ENCODE measurements around the gene NBEAL1.

Gene NBEAL1

DNA sequence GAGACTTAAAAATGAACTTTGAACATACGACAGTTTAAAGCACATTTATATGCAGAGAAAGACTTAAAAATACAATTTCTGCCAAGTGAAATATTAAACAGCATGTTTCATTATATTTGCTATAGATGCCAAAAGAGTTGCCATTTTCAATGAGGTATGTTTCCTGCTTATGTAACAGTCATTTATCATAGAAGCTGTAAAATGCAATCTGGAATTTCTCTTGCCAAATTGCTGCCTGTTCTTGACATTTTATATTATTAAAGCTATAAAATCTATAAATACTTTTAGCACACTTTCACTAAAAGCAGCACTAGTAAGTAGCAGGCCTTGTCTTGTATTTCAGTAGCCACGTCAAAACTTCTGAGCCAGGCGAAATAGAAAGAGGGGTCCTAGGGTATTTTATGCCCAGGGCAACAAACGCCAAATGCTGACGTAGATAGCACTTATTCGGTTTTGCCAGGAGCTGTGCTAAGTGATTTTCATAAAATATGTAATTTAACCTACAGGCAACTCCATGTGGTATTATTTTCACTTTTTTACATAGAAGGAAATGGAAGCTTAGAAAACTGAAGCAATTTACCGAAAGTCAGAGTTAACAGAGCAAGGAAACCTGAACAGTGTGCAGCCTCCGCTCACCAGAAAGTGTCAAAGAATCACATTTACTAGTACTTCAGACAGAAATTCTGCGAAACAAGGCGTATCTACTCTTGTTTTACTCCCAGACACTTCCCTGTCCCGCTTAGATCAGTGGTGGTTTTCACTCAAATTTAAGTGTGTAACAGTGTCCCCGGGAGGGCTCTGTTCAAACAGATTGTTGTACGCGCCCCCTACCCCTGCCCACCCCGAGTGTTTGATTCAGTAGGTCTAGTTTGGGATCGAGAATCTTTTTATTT lies 222.9 kb downstream of the NBEAL1 start:
- Histone ChIP-seq H3K27me3 (replicated peaks; ENCODE audit: insufficient read depth, low read length) (no peaks in the 10 kb centered on the region), H3K4me2 (ENCODE audit: low read depth, low read length) (peak overlapping the region; percentile 70; the same call in 1 of the 2 replicates), H3K4me3 (ENCODE audit: low read length) (no peak overlapping the region), H3K4me1 (ENCODE audit: low read length) (peaks cover 7% of the 10 kb centered on the region), H4K20me1 (ENCODE audit: insufficient read depth, low read length) (no peaks in the 10 kb centered on the region), H3K9ac (ENCODE audit: low read length) (no peak overlapping the region), H3K79me2 (ENCODE audit: low read length) (peaks cover 30% of the 10 kb centered on the region), H3K36me3 (replicated peaks; ENCODE audit: insufficient read depth, low read length) (no peaks in the 10 kb centered on the region; the same call in 1 of the 2 replicates), H3K27ac (ENCODE audit: low read length) (no peak overlapping the region), H3K9me2 (replicated peaks; ENCODE audit: insufficient read depth, low read length) (no peaks in the 10 kb centered on the region), H3F3A (ENCODE audit: insufficient read depth, low read length) (0 out of 2 replicates have a peak, but pooled peaks cover 5% of the 10 kb centered on the region), H3K9me3 (replicated peaks; ENCODE audit: insufficient read depth, low read length) (no peaks in the 10 kb centered on the region), H2AFZ (ENCODE audit: low read length) (no peak overlapping the region)
- no peak for DNase-seq
- no peak for TF ChIP-seq EZH2 (optimal IDR thresholded peaks at IDR 0.05; ENCODE audit: low read depth, low read length)
- no peak for TF ChIP-seq EZH2phosphoT487 (IDR thresholded peaks at IDR 0.05; ENCODE audit: low read length)

DNA sequence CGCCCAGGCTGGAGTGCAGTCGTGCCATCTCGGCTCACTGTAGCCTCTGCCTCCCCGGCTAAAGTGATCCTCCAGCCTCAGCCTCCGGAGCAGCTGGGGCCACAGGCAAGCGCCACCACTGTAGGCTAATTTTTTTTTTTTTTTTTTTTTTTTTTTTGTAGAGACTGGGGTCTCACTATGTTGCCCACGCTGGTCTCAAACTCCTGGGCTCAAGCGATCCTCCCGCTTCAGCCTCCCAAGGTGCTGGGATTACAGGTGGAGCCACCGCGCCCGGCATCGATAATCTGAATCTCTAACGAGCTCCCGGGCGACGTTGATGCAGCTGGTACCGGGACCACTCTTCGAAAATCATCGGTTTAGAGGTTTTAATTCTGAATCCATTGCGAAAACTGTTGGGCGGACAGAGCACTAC lies 223.6 kb downstream of the NBEAL1 start:
- H3K9me3 ChIP-seq (replicated peaks; ENCODE audit: insufficient read depth, low read length): no peaks in the 10 kb centered on the region
- H3K9ac ChIP-seq (ENCODE audit: low read length): peak overlapping the region; percentile 88; the same call in 1 of the 2 replicates
- peak overlapping the region; percentile 90; the same call in 1 of the 2 replicates for H3K27ac ChIP-seq (ENCODE audit: low read length)
- peak overlapping the region; percentile 70; the same call in 1 of the 2 replicates for H3K4me2 ChIP-seq (ENCODE audit: low read depth, low read length)
- peaks cover 37% of the 10 kb centered on the region for H3K79me2 ChIP-seq (ENCODE audit: low read length)
- DNase-seq: no peak
- H3K4me3 ChIP-seq (ENCODE audit: low read length): peak overlapping the region; percentile 75
- TF ChIP-seq, protein P1, sequence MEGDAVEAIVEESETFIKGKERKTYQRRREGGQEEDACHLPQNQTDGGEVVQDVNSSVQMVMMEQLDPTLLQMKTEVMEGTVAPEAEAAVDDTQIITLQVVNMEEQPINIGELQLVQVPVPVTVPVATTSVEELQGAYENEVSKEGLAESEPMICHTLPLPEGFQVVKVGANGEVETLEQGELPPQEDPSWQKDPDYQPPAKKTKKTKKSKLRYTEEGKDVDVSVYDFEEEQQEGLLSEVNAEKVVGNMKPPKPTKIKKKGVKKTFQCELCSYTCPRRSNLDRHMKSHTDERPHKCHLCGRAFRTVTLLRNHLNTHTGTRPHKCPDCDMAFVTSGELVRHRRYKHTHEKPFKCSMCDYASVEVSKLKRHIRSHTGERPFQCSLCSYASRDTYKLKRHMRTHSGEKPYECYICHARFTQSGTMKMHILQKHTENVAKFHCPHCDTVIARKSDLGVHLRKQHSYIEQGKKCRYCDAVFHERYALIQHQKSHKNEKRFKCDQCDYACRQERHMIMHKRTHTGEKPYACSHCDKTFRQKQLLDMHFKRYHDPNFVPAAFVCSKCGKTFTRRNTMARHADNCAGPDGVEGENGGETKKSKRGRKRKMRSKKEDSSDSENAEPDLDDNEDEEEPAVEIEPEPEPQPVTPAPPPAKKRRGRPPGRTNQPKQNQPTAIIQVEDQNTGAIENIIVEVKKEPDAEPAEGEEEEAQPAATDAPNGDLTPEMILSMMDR (IDR thresholded peaks at IDR 0.05; ENCODE audit: low read length): no peak
- no peak for TF ChIP-seq EZH2phosphoT487 (IDR thresholded peaks at IDR 0.05; ENCODE audit: low read length)
- TF ChIP-seq EZH2 (optimal IDR thresholded peaks at IDR 0.05; ENCODE audit: low read depth, low read length): no peak
- no peaks in the 10 kb centered on the region for H3K27me3 ChIP-seq (replicated peaks; ENCODE audit: insufficient read depth, low read length)
- H3F3A ChIP-seq (ENCODE audit: insufficient read depth, low read length): 0 out of 2 replicates have a peak, but pooled peaks cover 5% of the 10 kb centered on the region
- peak overlapping the region; percentile 84 for H2AFZ ChIP-seq (ENCODE audit: low read length)
- no peaks in the 10 kb centered on the region; the same call in 1 of the 2 replicates for H3K36me3 ChIP-seq (replicated peaks; ENCODE audit: insufficient read depth, low read length)
- H4K20me1 ChIP-seq (ENCODE audit: insufficient read depth, low read length): no peaks in the 10 kb centered on the region
- H3K9me2 ChIP-seq (replicated peaks; ENCODE audit: insufficient read depth, low read length): no peaks in the 10 kb centered on the region
- peaks cover 7% of the 10 kb centered on the region for H3K4me1 ChIP-seq (ENCODE audit: low read length)

DNA sequence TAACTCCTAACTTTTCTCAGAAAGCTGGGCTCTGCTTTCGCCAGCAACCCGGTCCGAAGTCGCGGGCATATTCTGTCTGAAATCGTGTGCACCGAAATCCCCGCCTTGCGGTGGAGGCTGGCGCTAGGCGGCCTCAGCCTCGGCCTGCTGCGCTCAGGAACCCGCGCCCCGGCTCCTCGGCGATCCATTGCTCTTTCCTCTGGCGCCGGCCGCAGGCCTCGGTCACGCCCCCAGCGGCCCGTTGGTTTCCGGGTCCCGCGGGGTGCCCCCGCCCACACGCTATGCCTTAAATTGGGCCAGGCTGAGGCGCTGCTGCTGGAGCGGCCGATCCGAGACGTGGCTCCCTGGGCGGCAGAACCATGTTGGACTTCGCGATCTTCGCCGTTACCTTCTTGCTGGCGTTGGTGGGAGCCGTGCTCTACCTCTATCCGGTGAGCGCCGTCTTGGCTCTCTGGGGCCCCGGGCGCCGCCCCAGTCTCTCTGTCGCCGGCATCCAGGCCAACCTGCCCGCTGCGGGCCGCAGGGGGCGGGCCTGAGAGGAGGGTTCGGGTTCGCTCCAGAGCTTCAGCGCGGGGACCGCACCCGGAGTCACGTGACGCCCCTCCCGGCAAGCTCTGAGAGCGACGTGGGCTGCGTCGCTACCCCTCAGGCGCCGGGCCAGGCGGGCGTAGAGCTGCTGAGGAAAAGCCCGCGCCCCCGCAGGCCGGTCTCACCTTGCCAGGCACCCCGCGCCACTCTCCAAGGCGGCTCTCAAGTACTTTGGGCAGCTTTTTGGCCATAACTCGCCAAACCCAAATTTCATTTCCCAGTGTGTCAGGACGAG lies 224.2 kb downstream of the NBEAL1 start, which contains the start of gene CYP20A1:
Gene CYP20A1, plus strand, starts transcription at position 315 of the 823 bp plus-strand sequence. Its CDS starts 45 bp downstream, at position 360.
- Histone ChIP-seq H3K79me2 (ENCODE audit: low read length) (peaks cover 38% of the 10 kb centered on the region), H3K4me1 (ENCODE audit: low read length) (peaks cover 7% of the 10 kb centered on the region), H3K9me2 (replicated peaks; ENCODE audit: insufficient read depth, low read length) (no peaks in the 10 kb centered on the region), H3K9me3 (replicated peaks; ENCODE audit: insufficient read depth, low read length) (no peaks in the 10 kb centered on the region), H3K9ac (ENCODE audit: low read length) (peak within 1 kb of the TSS; percentile 88), H3K27ac (ENCODE audit: low read length) (peak within 1 kb of the TSS; percentile 90), H3F3A (ENCODE audit: insufficient read depth, low read length) (0 out of 2 replicates have a peak, but pooled peaks cover 5% of the 10 kb centered on the region), H2AFZ (ENCODE audit: low read length) (peak within 1 kb of the TSS; percentile 84), H3K27me3 (replicated peaks; ENCODE audit: insufficient read depth, low read length) (no peaks in the 10 kb centered on the region), H4K20me1 (ENCODE audit: insufficient read depth, low read length) (no peaks in the 10 kb centered on the region), H3K4me3 (ENCODE audit: low read length) (peak within 1 kb of the TSS; percentile 75), H3K4me2 (ENCODE audit: low read depth, low read length) (peak within 1 kb of the TSS; percentile 70), H3K36me3 (replicated peaks; ENCODE audit: insufficient read depth, low read length) (no peaks in the 10 kb centered on the region; the same call in 1 of the 2 replicates)
- DNase-seq: peak; percentile 97
- TF ChIP-seq, protein P1 (IDR thresholded peaks at IDR 0.05; ENCODE audit: low read length): peak; percentile 23
- no peak for TF ChIP-seq EZH2 (optimal IDR thresholded peaks at IDR 0.05; ENCODE audit: low read depth, low read length)
- no peak for TF ChIP-seq EZH2phosphoT487 (IDR thresholded peaks at IDR 0.05; ENCODE audit: low read length)

Data from MM.1S (cell line).